ENCODE measurements around the gene FTL. TPM values are rescaled to one million over a fixed set of nuclear protein-coding genes. Genes with fewer than 3 reads are reported as not detected.

FTL gene
- total and polyA plus RNA-seq, 8 donors, result 1,119 to 9,329 (median 1,357) TPM

GRCh38 chr19:48997972-48998371 is 32.9 kb downstream of the FTL start:
- no peak for DNase-seq
- ATAC-seq, result no peak
- intact Hi-C loops (cut with DNase I), result no loop called here
- TF ChIP-seq CTCF (IDR thresholded peaks at IDR 0.05), result peak; percentile 26 to 44
- Histone ChIP-seq H3K4me3 (no peak overlapping the region), H3K4me1 (peaks cover 9 to 13% of the 10 kb centered on the region in 2 donors), H3K9me3 (no peaks in the 10 kb centered on the region), H3K27ac (no peak overlapping the region), H3K27me3 (no peaks in the 10 kb centered on the region), H3K36me3 (peaks cover 0 to 28% of the 10 kb centered on the region in 2 donors)

GRCh38 chr19:48999481-49000325 is 34.6 kb downstream of the FTL start:
- Histone ChIP-seq H3K9me3 (no peaks in the 10 kb centered on the region), H3K36me3 (peaks cover 0 to 45% of the 10 kb centered on the region in 2 donors), H3K27ac (no peak overlapping the region), H3K27me3 (no peaks in the 10 kb centered on the region), H3K4me3 (no peak overlapping the region), H3K4me1 (peaks cover 4 to 6% of the 10 kb centered on the region in 2 donors)
- DNase-seq (peak in 2 of 4 donors; percentile 39 to 53), ATAC-seq (peak; percentile 78)
- intact Hi-C loops (cut with DNase I), result no loop called here
- peak; percentile 49 to 50 for TF ChIP-seq CTCF (IDR thresholded peaks at IDR 0.05)

GRCh38 chr19:49004133-49004532 is 39.0 kb downstream of the FTL start:
- Histone ChIP-seq H3K27ac (no peak overlapping the region), H3K4me1 (no peaks in the 10 kb centered on the region), H3K9me3 (no peaks in the 10 kb centered on the region), H3K36me3 (peaks cover 0 to 87% of the 10 kb centered on the region in 2 donors), H3K4me3 (no peak overlapping the region), H3K27me3 (no peaks in the 10 kb centered on the region)
- no peak for DNase-seq
- intact Hi-C loops (cut with DNase I), result no loop called here
- no peak for TF ChIP-seq CTCF (IDR thresholded peaks at IDR 0.05)
- ATAC-seq, result no peak

- intact Hi-C loops (cut with DNase I), result no loop called here
- ATAC-seq, result no peak
These were observed 40.0 kb downstream of the FTL start for GRCh38 chr19:49004964-49005614.

More at GRCh38 chr19:49004964-49005614, 40.0 kb downstream of the FTL start:
- no peak for DNase-seq
- H3K27me3 ChIP-seq, result no peaks in the 10 kb centered on the region
- TF ChIP-seq CTCF (IDR thresholded peaks at IDR 0.05), result no peak
- peaks cover 0 to 89% of the 10 kb centered on the region in 2 donors for H3K36me3 ChIP-seq
- no peak overlapping the region for H3K27ac ChIP-seq
- H3K4me1 ChIP-seq, result no peaks in the 10 kb centered on the region
- H3K9me3 ChIP-seq, result no peaks in the 10 kb centered on the region
- no peak overlapping the region for H3K4me3 ChIP-seq
